IPS-18c (cell line): ENCODE measurements around the gene MAML3.
A peak's percentile ranks its signal among the peaks of the same experiment; 100 is the strongest.

Experiments
- H3K4me3 ChIP-seq: 2 replicates; pipeline ENCODE4 v1.7.0; 2013; ENCODE audit warnings: low read depth, mild to moderate bottlenecking, low read length, moderate library complexity; ENCODE audit not compliant: insufficient read depth
- H3K9me3 ChIP-seq: one replicate; pipeline ENCODE4 v1.6.1; 2013; ENCODE audit warnings: mild to moderate bottlenecking, low read length, moderate library complexity; ENCODE audit not compliant: control insufficient read depth, insufficient read depth

The MAML3 gene

DNA sequence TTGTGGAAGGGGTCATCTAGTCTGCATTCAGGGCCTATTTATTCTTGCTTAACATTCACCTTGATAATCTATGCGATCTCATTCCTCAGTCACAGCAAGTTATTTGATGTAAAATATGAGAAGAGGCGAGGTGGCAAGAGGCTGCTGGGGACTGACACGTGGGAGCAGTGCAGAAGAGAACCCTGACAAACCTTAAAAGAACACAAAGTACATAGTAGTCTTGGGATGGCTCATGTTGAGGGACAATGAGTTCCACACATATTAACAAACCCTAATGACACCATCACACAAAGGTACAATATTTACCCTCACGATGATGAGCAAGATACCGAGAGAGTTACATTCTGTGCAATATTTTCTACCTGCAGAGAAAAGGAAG, 57.5 kb downstream of the MAML3 start:
- no peaks in the 10 kb centered on the region for H3K9me3 ChIP-seq
- no peak overlapping the region for H3K4me3 ChIP-seq

DNA sequence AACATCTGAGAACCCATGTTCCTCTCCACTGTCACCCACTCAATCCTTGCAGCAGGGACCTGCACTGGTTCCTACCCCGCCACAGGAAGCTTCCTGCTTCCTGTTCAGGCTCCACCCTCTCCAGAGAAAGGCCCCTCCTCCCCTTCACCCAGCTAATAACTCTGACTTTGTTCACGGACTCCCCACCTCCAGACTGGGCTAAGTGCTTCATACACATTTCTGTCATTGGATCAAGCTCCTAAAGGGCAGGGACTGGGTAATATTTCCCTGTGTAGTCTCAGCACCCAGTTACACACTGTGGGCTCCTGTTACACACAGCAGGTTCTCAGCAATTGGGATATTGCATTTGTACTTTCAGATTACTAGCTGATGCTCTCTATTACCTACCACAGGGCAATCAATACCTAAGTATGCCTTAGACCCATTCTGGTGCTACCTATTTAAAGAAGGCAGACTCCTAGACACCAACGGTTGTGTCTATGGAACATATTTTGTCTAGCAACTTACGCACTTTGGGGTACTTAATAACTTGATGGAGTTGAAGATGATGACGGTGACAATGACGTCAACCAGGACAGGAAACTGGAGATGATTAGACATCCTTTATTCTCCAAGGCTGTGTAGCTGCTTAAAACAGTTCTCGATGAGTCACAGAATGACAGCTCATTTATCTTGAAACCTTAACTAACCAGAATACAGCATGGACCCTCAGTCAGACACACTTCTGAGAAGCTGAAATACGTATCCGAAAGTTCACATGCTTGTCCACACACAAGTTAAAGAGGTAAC, 58.1 kb downstream of the MAML3 start:
- no peaks in the 10 kb centered on the region for H3K9me3 ChIP-seq
- no peak overlapping the region for H3K4me3 ChIP-seq

DNA sequence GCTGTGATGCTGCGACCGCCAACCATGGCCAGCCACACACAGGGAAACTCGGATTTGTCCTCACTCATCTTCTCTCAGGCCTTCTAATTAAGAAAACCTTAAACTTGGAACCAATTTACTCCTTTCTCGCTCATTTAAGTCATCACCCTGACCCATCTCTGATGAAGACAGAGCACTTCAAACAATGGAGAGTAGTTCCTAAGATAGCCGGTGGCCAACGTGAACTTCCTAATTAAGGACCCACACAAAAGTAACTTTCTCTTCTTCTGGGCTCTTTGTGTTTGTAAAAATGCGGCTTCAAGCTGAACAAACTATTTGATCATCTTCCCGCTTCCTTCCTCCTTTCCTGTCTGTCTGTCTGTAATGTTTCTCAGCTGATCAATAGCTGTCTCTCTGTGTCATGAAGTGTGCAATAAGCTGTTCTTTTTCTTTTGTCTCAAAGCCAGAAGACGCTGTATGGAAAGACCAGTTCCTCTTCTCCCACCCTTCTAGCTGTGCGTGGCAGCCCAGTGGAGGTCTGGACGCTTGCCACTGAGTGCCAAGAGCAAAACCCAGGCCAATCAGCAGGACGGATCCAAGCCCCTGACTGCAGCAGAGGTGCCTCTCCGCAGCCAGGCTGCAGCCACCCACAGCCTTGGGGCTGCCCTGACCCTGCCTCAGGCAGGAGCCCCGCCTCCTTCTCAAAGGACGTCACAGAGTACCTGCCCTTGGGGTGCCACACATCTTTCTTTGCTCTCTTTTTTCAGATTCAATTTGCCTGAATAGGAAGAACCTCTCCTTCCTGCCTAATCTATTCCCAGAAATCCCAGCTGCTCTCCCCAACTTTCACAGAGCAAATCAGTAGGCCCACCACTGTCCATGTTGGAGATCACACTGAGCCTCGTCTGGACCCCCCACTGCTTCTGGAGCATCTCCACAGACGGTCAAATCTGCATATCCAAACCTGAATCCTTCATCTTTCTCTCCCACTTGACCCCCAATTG, 59.3 kb downstream of the MAML3 start:
- Histone ChIP-seq H3K9me3 (no peaks in the 10 kb centered on the region), H3K4me3 (0 out of 2 replicates have a peak overlapping the region, but pooled peaks have one; percentile 21)

- no peak overlapping the region for H3K4me3 ChIP-seq
- no peaks in the 10 kb centered on the region for H3K9me3 ChIP-seq
Measured at GRCh38 chr4:140092094-140092851, 61.7 kb downstream of the MAML3 start.

DNA sequence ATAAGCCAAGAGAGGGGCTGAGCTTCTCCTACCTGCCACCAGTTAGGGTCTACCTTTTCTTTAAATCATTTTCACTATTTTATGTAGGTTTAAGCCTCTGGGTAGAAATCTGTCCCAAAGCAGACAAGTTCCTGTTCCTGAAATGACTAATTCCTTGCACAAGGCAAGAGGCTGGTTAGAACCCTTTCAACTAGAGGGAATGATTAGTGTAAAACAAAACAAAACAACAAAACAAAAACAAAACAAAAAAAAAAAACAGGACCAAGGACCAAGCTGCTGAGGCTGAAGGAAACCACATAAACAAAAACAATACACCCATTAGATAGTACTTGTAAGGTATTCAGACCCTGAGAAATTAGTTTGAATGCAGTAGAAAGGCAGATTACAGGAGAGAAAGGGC, 62.7 kb downstream of the MAML3 start:
- Histone ChIP-seq H3K4me3 (no peak overlapping the region), H3K9me3 (no peaks in the 10 kb centered on the region)

DNA sequence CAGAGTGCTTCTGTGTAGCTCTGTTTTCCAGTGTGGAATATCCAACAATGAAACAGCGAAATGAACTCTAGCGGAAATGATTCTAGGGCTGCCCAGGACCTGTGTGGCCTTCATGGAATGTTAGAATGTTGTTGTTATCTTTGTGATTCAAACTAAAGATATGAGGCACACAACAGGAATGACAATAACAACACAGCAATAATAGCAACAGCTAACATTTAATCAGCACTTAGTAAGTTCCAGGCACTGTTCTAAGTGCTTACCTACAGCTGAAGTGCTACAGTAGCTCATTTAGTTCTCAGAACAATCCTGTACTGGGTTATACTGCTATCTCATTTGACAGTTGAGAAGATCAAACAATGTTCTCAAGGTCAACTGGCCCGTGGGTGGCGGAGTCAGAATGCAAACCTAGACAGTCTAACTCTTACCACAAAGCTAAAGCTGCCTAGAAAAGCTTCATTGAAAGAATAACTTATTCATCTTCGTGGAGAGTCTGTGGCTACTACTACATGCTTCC, 63.7 kb downstream of the MAML3 start:
- Histone ChIP-seq H3K4me3 (no peak overlapping the region), H3K9me3 (no peaks in the 10 kb centered on the region)

DNA sequence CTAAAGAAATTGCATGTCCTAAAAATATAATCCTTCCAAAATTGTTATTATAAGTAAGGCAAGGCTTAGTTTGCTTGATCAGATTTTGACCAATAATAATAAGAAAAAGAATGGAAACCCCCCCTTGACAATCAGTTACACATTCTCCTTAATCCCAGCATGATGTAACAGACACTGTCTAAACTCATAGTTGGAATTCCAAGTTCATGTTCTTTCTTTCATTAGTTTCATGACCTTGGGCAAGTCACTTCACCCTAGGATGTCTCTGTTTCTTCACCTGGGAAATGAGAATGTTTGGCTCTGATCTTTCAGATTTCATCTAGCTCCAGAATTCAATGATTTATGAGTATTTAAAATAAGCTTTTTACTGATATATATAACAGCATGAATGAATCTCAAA, 64.8 kb downstream of the MAML3 start:
- Histone ChIP-seq H3K9me3 (no peaks in the 10 kb centered on the region), H3K4me3 (no peak overlapping the region)

DNA sequence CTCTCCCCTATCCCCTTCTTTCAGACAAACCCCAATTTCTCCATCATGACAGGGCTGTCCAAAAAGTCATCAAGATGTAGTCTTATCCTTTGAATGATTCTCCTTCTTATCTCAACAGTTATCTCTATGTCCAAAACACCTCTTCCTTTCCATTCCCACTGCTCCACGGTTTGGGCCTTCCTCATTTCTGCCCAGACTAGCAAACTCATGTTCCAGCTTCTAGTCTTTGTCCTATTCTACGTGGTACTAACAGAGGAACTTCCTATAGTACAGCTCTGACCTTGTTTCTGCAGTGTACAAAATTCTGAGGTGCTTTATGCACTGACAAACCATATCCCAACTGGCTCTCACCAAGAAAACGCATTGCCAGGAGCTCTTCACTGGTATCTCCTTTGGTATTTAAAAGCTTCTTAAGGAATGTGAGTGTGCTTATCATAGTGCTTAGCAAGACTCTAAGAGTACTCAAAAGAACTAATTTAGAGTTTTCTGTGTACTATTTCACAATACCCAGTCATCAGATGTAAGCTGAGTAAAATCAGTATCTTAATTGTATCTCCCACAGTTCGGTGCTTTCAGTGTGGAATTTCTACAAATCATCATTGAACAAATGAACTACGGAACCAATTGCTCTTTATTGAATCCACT, 65.5 kb downstream of the MAML3 start:
- Histone ChIP-seq H3K9me3 (no peaks in the 10 kb centered on the region), H3K4me3 (no peak overlapping the region)

GRCh38 chr4:140085881-140086280, 68.1 kb downstream of the MAML3 start:
- Histone ChIP-seq H3K4me3 (no peak overlapping the region), H3K9me3 (no peaks in the 10 kb centered on the region)

DNA sequence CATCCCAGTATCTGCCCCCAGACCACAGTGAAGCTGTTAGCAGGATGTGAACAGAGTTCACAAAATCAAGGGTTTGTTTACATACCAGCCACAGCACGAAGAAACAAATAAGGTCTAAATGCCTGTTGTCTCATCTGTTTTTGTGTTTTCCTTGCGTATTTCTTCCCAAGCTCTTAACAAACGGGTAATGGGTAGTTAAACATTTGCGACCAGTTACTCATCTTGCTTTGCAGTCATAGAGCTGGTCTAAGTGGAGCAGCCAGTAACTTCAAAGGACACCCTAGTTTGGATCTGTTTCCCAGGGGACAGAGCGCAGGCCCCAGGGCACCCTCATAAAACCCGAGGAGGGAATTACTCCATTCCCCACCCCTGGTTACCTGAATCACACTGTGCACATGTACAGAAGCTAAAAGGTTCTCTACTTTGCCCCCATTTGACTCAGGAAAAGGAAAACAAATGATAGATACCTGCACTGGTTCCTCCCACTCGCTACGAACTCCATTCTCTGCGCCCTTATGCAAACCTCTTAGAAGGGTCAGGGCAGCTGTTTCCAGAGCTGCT, 68.8 kb downstream of the MAML3 start:
- Histone ChIP-seq H3K9me3 (no peaks in the 10 kb centered on the region), H3K4me3 (no peak overlapping the region)

DNA sequence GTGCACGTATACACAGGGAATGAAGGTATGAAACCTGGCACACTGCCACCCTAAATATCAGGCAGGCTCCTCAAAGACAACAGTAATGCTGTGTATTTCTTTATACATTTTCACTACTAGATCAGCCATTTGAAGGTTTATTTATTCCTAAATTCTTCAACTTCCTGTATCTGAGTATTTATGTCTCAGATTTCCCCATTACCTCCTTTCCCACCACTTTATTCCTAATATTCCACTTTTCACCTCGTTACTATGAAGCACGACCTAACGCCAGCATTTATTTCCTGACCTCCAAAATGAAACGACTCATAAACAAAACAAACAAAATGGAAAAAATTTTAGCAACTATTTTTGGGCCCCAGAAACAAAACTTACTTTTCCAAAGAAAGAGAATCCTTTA, 69.6 kb downstream of the MAML3 start:
- H3K4me3 ChIP-seq: no peak overlapping the region

GRCh38 chr4:140082391-140082755, 71.6 kb downstream of the MAML3 start:
- H3K9me3 ChIP-seq: no peaks in the 10 kb centered on the region
- no peak overlapping the region for H3K4me3 ChIP-seq

More for the DNA sequence above, 69.6 kb downstream of the MAML3 start:
- H3K9me3 ChIP-seq: no peaks in the 10 kb centered on the region

DNA sequence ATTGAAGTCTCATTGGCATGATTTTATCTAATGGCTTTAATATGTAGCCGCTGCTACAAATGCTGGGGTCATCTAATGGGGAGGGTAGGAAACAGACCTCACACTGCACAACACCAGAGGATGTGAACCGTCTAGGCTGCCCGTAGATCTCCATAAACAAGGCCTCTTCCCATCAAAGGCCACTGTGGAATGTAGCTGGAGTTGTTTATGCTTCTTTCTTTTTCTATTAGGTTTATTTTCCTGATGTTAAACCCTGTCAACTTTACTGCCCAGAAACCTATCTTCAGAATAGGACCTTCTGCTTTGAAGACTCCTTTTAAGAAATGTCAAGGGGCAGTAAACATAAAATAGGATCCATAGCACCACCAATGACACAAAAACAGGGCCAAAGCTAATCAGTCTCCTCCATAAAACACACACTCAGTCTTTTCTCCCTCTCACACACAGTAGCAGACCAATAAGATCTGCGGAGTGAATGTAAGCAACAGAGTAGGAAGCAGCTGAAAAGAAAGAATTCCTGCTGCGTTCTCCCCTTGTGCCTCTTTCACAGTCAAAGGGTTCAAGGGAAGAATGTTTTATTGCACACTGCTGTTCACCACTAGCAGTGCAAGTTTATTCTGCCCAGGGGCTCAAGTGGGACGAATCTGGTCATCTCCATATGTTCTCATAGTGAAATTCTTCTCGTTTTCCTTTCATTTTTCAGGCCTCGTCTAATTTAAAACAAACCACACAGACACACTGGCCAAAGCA, 72.2 kb downstream of the MAML3 start:
- H3K4me3 ChIP-seq: no peak overlapping the region
- no peaks in the 10 kb centered on the region for H3K9me3 ChIP-seq

- H3K4me3 ChIP-seq: no peak overlapping the region
- H3K9me3 ChIP-seq: no peaks in the 10 kb centered on the region
Measured at GRCh38 chr4:140080883-140081282, 73.1 kb downstream of the MAML3 start.

DNA sequence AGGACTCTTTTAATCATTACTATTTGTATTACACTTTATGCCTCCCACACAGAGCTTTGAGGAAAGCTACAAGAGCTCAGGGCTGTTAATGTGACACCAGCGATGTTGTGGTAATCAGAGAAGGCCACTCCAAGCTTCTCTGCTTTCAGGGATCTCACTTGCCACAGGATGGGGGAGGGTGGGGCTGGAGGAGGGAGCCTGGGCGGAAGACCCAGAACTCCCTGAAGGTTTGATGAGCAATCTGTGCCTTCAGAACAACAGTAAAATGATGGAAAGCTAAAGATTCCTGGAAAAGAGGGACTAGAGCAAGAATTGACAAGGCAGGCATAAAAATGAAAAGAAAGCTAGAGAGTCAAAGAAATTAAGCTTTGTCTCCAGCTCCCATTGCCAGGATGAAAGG, 75.6 kb downstream of the MAML3 start:
- H3K9me3 ChIP-seq: no peaks in the 10 kb centered on the region
- no peak overlapping the region for H3K4me3 ChIP-seq

DNA sequence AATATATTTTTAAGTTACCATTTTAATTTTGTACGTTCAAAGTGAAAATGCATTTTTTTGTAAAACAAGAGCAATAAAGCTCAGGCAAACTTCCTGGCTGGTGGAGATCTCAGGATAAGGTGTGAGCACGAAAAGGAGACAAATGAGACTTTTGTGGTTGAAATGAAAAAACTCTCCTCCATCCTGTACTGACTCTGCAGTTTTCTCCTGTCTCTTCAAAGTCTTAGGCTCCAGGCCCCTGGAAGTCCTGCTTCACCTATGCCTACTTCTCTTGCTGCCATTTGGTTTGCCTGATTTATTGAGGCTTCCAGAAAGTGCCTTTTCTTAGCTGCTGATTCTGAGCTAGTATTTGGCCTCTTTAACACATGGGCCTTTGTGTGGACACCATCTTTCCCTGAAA, 77.7 kb downstream of the MAML3 start:
- no peak overlapping the region for H3K4me3 ChIP-seq
- H3K9me3 ChIP-seq: no peaks in the 10 kb centered on the region
